OCI-LY7 (cell line): ENCODE measurements around the gene NAV2. TPM values are rescaled to one million over a fixed set of nuclear protein-coding genes. Genes with fewer than 3 reads are reported as not detected.

Experiments used
- BruUV-seq: library from RNA; stranded (reverse); fragments of 400-500 nt; replicated peaks from 2 replicates; lab custom pipeline; 2021; lab: Mats Ljungman, UMichigan
- CTCF ChIA-PET: fragments of 300-600 bp; sonication (Branson Sonifier 250); formaldehyde crosslinking; loops from one replicate; lab custom pipeline; 2022; ENCODE audit warnings: antibody characterized with exemption; ENCODE audit not compliant: unreplicated experiment; lab: Charles Lee
- POLR2A ChIA-PET: fragments of 300-600 bp; sonication (Branson Sonifier 250); formaldehyde crosslinking; loops from one replicate; lab custom pipeline; 2022; ENCODE audit warnings: antibody characterized with exemption; lab: Charles Lee
- DNase-seq: peaks from one replicate; pipeline ENCODE4 v3.0.0-alpha.2; 2015; ENCODE audit warnings: low spot score
- H2AFZ ChIP-seq: fragments of 200-600 bp; sonication (generic), shearing (Covaris generic); 2 replicates; pipeline ENCODE4 v1.6.1; 2014; ENCODE audit warnings: mild to moderate bottlenecking, antibody characterized with exemption, low read length, moderate library complexity
- H3K27ac ChIP-seq: fragments of 200-600 bp; sonication (generic); 2 replicates; pipeline ENCODE4 v1.5.1; 2014; ENCODE audit warnings: mixed run types, low read depth, mild to moderate bottlenecking, moderate library complexity, low read length, inconsistent platforms; ENCODE audit not compliant: poor library complexity, severe bottlenecking
- H3K36me3 ChIP-seq: fragments of 200-600 bp; sonication (generic); 2 replicates; pipeline ENCODE4 v1.6.1; 2014; ENCODE audit warnings: mild to moderate bottlenecking, antibody characterized with exemption, low read length, moderate library complexity, mixed read lengths; ENCODE audit not compliant: insufficient read depth
- H3K4me1 ChIP-seq: fragments of 200-600 bp; sonication (generic); 2 replicates; pipeline ENCODE4 v1.5.1; 2014; ENCODE audit warnings: mild to moderate bottlenecking, low read length; ENCODE audit not compliant: insufficient read depth, poor library complexity, severe bottlenecking
- H3K4me2 ChIP-seq: fragments of 200-600 bp; sonication (generic); 2 replicates; pipeline ENCODE4 v1.6.1; 2014; ENCODE audit warnings: mild to moderate bottlenecking, low read length
- H3K4me3 ChIP-seq: fragments of 200-600 bp; sonication (generic); 2 replicates; pipeline ENCODE4 v1.5.1; 2014; ENCODE audit warnings: mild to moderate bottlenecking, low read depth, low read length; ENCODE audit not compliant: poor library complexity, severe bottlenecking
- H3K79me2 ChIP-seq: fragments of 200-600 bp; sonication (generic); 2 replicates; pipeline ENCODE4 v1.6.1; 2016; ENCODE audit warnings: low read depth, mild to moderate bottlenecking, low read length, moderate library complexity, mixed read lengths; ENCODE audit not compliant: insufficient read depth
- H3K9me2 ChIP-seq: fragments of 200-600 bp; sonication (generic); 2 replicates; pipeline ENCODE4 v1.6.1; 2016; ENCODE audit warnings: mild to moderate bottlenecking, low read length, mixed read lengths; ENCODE audit not compliant: insufficient read depth
- H3K9me3 ChIP-seq: fragments of 200-600 bp; sonication (generic); 2 replicates; pipeline ENCODE4 v1.6.1; 2014; ENCODE audit warnings: mild to moderate bottlenecking, mixed run types, low read length, mixed read lengths
- H4K20me1 ChIP-seq: fragments of 200-600 bp; sonication (generic); 2 replicates; pipeline ENCODE4 v1.6.1; 2014; ENCODE audit warnings: mild to moderate bottlenecking, antibody characterized with exemption, low read length, moderate library complexity, mixed read lengths; ENCODE audit not compliant: insufficient read depth
- EZH2phosphoT487 ChIP-seq: fragments of 200-600 bp; sonication (generic); IDR thresholded peaks from 2 replicates; pipeline ENCODE4 v1.6.1; 2018; ENCODE audit warnings: low read depth, borderline replicate concordance, mild to moderate bottlenecking, mixed run types, antibody characterized with exemption, low read length, moderate library complexity, mixed read lengths
- intact Hi-C: fragments of 100-400 bp; cut with micrococcal nuclease; formaldehyde crosslinking; loops from one replicate; pipeline ENCODE4 v1.10.0; 2022; ENCODE audit not compliant: unreplicated experiment
- total RNA-seq, 2 experiments: library from RNA; depleted of rRNA in 1 of 2; stranded (reverse); fragments of >200 nt in 1 of 2; shearing (Covaris generic) in 1 of 2; gene quantifications; 2 replicates each; pipeline ENCODE4 v1.2.3, GENCODE V29; 2014 to 2022
- TF ChIP-seq, protein P1 (sequence below): fragments of 200-600 bp; sonication (generic); conservative IDR thresholded peaks from 2 replicates; pipeline ENCODE4 v1.5.1; 2014; ENCODE audit warnings: mild to moderate bottlenecking, antibody characterized with exemption, low read length, moderate library complexity, mixed read lengths

The NAV2 gene
- total RNA-seq, 2 experiments from 2014 or later = 0.06 to 0.68 TPM

DNA sequence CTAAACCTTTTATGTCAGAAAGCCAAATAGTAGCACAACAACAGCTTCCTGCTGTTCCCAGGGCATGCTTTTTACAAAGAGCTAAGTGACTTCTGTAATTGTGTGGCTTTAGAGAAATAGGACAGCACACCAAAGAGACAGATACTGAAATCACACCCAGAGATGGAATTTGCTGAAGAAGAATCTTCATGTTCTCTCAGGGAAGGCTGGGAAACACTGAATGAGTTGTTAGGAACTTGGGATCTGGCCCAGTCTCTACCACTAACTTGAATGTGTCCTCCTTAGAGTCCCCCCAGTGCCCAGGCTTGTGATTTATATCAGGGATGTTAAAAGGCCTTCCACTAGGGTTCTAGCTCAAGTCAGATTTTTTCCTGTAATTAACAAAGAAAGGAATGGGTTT, 272.5 kb downstream of the NAV2 start:
- no peak overlapping the region for H3K4me2 ChIP-seq
- intact Hi-C loops = no loop called here
- no peaks in the 10 kb centered on the region for H3K79me2 ChIP-seq
- ChIA-PET CTCF (no interaction called here), POLR2A (interaction anchor here (1.1 to 1.3 kb wide), 2 partner anchors 13 to 16 kb away, joined by 3 to 5 read pairs; no protein-coding TSS in a partner anchor)
- no TSS peak for BruUV-seq
- DNase-seq = no peak
- no peak overlapping the region for H2AFZ ChIP-seq
- no peaks in the 10 kb centered on the region for H4K20me1 ChIP-seq
- no peak overlapping the region for H3K4me3 ChIP-seq
- no peaks in the 10 kb centered on the region for H3K9me2 ChIP-seq
- no peak overlapping the region for H3K27ac ChIP-seq
- TF ChIP-seq EZH2phosphoT487 = no peak
- TF ChIP-seq, protein P1, sequence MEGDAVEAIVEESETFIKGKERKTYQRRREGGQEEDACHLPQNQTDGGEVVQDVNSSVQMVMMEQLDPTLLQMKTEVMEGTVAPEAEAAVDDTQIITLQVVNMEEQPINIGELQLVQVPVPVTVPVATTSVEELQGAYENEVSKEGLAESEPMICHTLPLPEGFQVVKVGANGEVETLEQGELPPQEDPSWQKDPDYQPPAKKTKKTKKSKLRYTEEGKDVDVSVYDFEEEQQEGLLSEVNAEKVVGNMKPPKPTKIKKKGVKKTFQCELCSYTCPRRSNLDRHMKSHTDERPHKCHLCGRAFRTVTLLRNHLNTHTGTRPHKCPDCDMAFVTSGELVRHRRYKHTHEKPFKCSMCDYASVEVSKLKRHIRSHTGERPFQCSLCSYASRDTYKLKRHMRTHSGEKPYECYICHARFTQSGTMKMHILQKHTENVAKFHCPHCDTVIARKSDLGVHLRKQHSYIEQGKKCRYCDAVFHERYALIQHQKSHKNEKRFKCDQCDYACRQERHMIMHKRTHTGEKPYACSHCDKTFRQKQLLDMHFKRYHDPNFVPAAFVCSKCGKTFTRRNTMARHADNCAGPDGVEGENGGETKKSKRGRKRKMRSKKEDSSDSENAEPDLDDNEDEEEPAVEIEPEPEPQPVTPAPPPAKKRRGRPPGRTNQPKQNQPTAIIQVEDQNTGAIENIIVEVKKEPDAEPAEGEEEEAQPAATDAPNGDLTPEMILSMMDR = no peak
- no peaks in the 10 kb centered on the region for H3K4me1 ChIP-seq
- no peaks in the 10 kb centered on the region for H3K36me3 ChIP-seq
- no peaks in the 10 kb centered on the region for H3K9me3 ChIP-seq

GRCh38 chr11:19987331-19987801, 274.7 kb downstream of the NAV2 start:
- CTCF ChIA-PET = no interaction called here
- POLR2A ChIA-PET = no interaction called here
- no peak overlapping the region for H2AFZ ChIP-seq
- TF ChIP-seq, protein P1 = no peak
- TF ChIP-seq EZH2phosphoT487 = no peak
- no peaks in the 10 kb centered on the region for H3K9me2 ChIP-seq
- no peak for DNase-seq
- no peaks in the 10 kb centered on the region for H3K36me3 ChIP-seq
- H3K4me3 ChIP-seq = no peak overlapping the region
- H3K4me2 ChIP-seq = no peak overlapping the region
- no peaks in the 10 kb centered on the region for H3K79me2 ChIP-seq
- no peak overlapping the region for H3K27ac ChIP-seq
- intact Hi-C loops = no loop called here
- H3K4me1 ChIP-seq = no peaks in the 10 kb centered on the region
- H3K9me3 ChIP-seq = no peaks in the 10 kb centered on the region
- no peaks in the 10 kb centered on the region for H4K20me1 ChIP-seq
- no TSS peak for BruUV-seq

DNA sequence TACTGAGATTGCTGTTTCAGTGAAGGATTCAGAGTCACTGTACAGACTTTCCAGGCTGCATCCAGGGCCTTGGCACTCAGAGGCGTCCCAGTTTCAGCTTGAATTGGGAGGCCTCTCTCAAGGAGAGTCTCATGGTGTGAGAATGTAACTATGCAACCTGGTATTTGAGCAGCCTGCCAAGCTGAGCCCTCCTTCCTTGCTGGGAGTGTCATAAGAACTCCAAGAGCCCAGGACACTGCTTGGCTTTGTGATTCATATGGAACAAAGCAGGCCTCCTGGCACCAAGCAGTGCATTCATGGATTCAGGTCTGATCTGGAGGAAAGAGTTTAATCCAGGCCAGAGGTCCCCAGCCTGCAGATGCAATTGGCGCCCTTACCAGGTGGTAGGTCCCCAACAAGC, 276.0 kb downstream of the NAV2 start:
- ChIA-PET POLR2A (no interaction called here), CTCF (no interaction called here)
- no peak for TF ChIP-seq EZH2phosphoT487
- TF ChIP-seq, protein P1 = no peak
- Histone ChIP-seq H3K9me3 (no peaks in the 10 kb centered on the region), H3K9me2 (no peaks in the 10 kb centered on the region), H3K4me1 (no peaks in the 10 kb centered on the region), H4K20me1 (no peaks in the 10 kb centered on the region), H3K4me2 (no peak overlapping the region), H2AFZ (no peak overlapping the region), H3K79me2 (no peaks in the 10 kb centered on the region), H3K4me3 (no peak overlapping the region), H3K36me3 (no peaks in the 10 kb centered on the region), H3K27ac (no peak overlapping the region)
- intact Hi-C loops = no loop called here
- DNase-seq = no peak
- no TSS peak for BruUV-seq
